ENCODE results near the gene KCND1.

The KCND1 gene

DNA sequence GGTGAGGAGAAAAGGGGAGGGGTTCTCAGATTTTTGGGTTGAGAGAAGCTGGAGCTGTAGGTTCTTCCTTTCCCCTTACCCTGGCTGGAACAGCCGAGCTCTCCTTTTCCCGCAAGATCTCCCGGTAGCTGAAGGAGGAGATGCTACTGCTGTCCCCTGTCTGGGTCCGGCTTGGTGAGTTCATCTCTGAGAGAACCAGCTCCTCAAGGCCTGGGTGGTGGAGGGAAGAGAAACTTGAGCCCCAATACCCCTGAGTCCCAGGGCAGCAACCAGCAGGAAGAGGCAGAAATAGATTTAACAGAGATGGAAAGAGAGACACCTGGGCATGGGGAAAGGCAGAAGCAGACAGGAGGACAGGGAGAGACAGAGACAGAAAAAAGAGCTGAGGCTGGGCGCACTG is 6.6 kb upstream of the KCND1 start:
- Histone ChIP-seq H3K4me3 (replicated peaks; ENCODE audit: low read depth, low read length) (no peak overlapping the region), H3K36me3 (ENCODE audit: control insufficient read depth, insufficient read depth, low read length) (peaks cover 13% of the 10 kb centered on the region), H3K27me3 (replicated peaks; ENCODE audit: control insufficient read depth, insufficient read depth, low read length) (no peaks in the 10 kb centered on the region)
- TF ChIP-seq, protein P1, sequence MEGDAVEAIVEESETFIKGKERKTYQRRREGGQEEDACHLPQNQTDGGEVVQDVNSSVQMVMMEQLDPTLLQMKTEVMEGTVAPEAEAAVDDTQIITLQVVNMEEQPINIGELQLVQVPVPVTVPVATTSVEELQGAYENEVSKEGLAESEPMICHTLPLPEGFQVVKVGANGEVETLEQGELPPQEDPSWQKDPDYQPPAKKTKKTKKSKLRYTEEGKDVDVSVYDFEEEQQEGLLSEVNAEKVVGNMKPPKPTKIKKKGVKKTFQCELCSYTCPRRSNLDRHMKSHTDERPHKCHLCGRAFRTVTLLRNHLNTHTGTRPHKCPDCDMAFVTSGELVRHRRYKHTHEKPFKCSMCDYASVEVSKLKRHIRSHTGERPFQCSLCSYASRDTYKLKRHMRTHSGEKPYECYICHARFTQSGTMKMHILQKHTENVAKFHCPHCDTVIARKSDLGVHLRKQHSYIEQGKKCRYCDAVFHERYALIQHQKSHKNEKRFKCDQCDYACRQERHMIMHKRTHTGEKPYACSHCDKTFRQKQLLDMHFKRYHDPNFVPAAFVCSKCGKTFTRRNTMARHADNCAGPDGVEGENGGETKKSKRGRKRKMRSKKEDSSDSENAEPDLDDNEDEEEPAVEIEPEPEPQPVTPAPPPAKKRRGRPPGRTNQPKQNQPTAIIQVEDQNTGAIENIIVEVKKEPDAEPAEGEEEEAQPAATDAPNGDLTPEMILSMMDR (IDR thresholded peaks at IDR 0.05; ENCODE audit: insufficient read depth, low read length, poor library complexity, severe bottlenecking) = no peak
- no peak for DNase-seq (ENCODE audit: extremely low read depth, insufficient read length)

DNA sequence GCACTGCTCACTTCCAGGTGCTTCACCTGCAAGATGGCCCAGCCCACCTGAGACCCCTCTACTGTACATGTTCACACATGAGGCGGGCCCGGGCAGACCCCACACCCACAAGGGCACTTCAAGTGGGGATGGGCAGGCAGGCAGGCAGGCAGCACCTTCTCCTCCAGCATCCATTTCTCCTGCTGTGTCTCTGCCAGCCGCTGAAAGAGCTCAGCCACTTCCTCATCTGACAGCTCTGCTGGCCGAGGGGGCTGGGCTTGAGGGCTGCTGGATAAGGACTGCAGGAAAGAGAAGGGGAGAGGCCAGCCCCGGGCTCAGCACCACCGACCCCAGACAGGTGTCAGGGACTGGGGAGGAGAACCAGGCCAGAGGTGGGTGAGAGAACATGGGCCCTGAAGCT is 4.4 kb upstream of the KCND1 start:
- TF ChIP-seq, protein P1 (IDR thresholded peaks at IDR 0.05; ENCODE audit: insufficient read depth, low read length, poor library complexity, severe bottlenecking) = no peak
- Histone ChIP-seq H3K4me3 (replicated peaks; ENCODE audit: low read depth, low read length) (no peak overlapping the region), H3K27me3 (replicated peaks; ENCODE audit: control insufficient read depth, insufficient read depth, low read length) (no peaks in the 10 kb centered on the region), H3K36me3 (ENCODE audit: control insufficient read depth, insufficient read depth, low read length) (peaks cover 6% of the 10 kb centered on the region)
- no peak for DNase-seq (ENCODE audit: extremely low read depth, insufficient read length)

DNA sequence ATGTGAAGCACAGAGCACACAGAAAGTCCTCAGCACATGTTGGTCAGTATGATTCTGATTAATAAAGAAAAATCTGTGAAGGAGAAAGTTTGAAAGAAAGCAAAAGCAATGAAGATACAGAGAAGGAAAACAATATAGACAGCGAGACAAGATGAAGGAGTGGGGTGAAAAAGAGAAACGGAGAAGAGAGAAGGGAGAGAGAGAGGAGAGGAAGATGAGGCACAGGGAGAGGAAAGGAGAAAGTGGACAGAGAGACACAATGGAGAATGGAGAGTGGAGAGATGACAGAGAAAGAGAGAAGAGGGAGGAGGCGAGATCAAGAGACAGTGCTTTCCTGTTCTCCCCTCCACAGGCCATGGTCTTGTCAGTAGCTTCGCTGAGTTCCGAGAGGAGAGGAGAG is 3.9 kb upstream of the KCND1 start:
- TF ChIP-seq, protein P1 (IDR thresholded peaks at IDR 0.05; ENCODE audit: insufficient read depth, low read length, poor library complexity, severe bottlenecking) = no peak
- H3K27me3 ChIP-seq (replicated peaks; ENCODE audit: control insufficient read depth, insufficient read depth, low read length) = no peaks in the 10 kb centered on the region
- peaks cover 4% of the 10 kb centered on the region for H3K36me3 ChIP-seq (ENCODE audit: control insufficient read depth, insufficient read depth, low read length)
- DNase-seq (ENCODE audit: extremely low read depth, insufficient read length) = no peak
- H3K4me3 ChIP-seq (replicated peaks; ENCODE audit: low read depth, low read length) = no peak overlapping the region

DNA sequence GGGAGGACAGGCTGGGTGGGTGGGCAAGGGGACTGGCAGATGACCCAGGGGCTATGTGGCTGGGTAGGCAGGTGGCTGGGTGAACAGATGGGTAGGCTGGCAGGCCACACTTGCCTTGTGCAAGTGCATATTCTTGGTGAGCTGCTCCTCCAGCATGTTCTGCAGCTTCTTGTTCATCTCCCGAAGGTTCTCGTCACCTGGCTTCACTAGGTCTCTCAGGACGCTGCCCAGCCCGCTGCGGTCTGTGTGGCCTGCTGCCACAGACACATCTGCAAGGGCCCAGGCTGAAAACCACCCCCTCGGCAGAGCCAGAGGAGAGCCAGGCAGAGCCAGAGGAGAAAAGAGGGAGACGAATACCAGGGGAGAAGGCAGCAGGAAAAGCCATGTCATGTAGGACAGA is 3.4 kb upstream of the KCND1 start:
- peaks cover 4% of the 10 kb centered on the region for H3K36me3 ChIP-seq (ENCODE audit: control insufficient read depth, insufficient read depth, low read length)

DNA sequence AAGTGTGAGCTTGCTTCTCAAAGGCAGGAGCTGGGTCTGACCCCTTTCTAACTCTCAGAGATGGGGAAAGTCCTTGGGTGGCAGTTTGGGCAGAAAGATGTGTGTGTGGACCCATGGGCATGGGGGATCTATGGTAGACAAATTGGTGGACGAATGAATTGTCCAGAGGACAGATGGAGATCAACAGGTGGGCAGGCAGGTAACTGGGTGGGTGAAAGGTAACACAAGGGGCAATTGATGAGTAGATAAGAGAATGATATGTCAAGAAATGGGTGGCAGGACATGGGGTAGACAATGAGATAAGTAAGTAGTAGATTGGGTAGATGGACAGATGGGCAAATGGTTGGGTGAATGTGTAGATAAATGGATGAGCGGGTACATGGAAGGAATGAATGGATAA is 2.9 kb upstream of the KCND1 start:
- TF ChIP-seq, protein P1 (IDR thresholded peaks at IDR 0.05; ENCODE audit: insufficient read depth, low read length, poor library complexity, severe bottlenecking) = no peak

More for the DNA sequence above, 3.4 kb upstream of the KCND1 start:
- DNase-seq (ENCODE audit: extremely low read depth, insufficient read length) = no peak
- no peak overlapping the region for H3K4me3 ChIP-seq (replicated peaks; ENCODE audit: low read depth, low read length)
- TF ChIP-seq, protein P1 (IDR thresholded peaks at IDR 0.05; ENCODE audit: insufficient read depth, low read length, poor library complexity, severe bottlenecking) = no peak
- no peaks in the 10 kb centered on the region for H3K27me3 ChIP-seq (replicated peaks; ENCODE audit: control insufficient read depth, insufficient read depth, low read length)

DNA sequence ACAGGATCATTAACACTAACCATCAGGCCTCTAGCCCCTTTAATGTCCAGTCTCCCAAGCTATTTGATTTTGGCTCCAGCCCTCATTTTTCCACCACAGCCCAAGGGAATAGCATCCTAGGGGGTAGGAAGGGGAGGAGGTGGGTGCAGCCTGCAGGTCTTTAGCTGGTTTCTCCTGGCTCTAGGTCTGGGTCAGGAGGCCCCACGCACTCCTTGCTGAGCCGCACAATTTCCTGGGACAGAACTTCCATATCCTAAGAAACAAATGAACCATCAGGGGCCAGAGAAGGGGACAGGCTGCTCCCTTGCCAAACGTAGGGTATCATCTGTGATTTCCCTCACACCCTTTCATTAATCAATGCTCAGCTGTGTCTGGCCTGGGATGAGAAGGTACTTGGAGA is 2.4 kb upstream of the KCND1 start:
- DNase-seq (ENCODE audit: extremely low read depth, insufficient read length) = no peak
- no peaks in the 10 kb centered on the region for H3K27me3 ChIP-seq (replicated peaks; ENCODE audit: control insufficient read depth, insufficient read depth, low read length)
- no peak overlapping the region for H3K4me3 ChIP-seq (replicated peaks; ENCODE audit: low read depth, low read length)
- TF ChIP-seq, protein P1 (IDR thresholded peaks at IDR 0.05; ENCODE audit: insufficient read depth, low read length, poor library complexity, severe bottlenecking) = no peak
- peaks cover 4% of the 10 kb centered on the region for H3K36me3 ChIP-seq (ENCODE audit: control insufficient read depth, insufficient read depth, low read length)

More for the DNA sequence above, 2.9 kb upstream of the KCND1 start:
- H3K4me3 ChIP-seq (replicated peaks; ENCODE audit: low read depth, low read length) = no peak overlapping the region
- no peak for DNase-seq (ENCODE audit: extremely low read depth, insufficient read length)
- peaks cover 4% of the 10 kb centered on the region for H3K36me3 ChIP-seq (ENCODE audit: control insufficient read depth, insufficient read depth, low read length)
- no peaks in the 10 kb centered on the region for H3K27me3 ChIP-seq (replicated peaks; ENCODE audit: control insufficient read depth, insufficient read depth, low read length)
